ENCODE results near the gene BMPER.
A peak's percentile ranks its signal among the peaks of the same experiment; 100 is the strongest.

DNA sequence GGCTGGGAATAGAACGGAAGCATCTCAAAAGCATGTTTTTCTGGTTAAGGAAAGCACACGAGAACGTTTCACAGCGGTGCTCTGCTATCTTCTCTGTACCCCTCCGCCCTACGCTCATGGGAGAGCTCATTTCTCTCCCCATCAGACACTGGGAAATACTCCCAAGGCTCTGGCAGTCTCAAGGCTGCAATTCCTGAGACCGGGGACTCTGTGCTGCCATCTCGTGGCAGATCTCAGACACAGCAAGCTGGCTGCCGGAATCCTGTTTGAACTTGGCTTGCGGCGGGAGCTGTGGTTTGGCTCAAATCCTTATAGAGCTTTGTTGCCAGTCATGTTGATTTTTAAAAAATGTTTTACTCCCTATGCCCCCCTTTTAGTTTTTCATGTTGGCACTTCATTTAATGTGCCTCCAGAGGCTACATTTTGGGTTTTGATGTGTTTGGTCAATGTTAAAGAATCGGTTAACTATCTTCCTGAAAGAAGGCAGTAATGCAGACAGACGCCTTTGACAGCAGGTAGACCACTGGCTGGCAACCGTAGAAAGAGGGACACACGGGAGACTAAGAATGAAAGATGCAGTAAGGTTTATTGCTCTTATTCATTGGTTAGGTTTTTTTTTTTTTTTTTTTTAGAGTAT, 27.6 kb downstream of the BMPER start:
- TF ChIP-seq, protein P1, sequence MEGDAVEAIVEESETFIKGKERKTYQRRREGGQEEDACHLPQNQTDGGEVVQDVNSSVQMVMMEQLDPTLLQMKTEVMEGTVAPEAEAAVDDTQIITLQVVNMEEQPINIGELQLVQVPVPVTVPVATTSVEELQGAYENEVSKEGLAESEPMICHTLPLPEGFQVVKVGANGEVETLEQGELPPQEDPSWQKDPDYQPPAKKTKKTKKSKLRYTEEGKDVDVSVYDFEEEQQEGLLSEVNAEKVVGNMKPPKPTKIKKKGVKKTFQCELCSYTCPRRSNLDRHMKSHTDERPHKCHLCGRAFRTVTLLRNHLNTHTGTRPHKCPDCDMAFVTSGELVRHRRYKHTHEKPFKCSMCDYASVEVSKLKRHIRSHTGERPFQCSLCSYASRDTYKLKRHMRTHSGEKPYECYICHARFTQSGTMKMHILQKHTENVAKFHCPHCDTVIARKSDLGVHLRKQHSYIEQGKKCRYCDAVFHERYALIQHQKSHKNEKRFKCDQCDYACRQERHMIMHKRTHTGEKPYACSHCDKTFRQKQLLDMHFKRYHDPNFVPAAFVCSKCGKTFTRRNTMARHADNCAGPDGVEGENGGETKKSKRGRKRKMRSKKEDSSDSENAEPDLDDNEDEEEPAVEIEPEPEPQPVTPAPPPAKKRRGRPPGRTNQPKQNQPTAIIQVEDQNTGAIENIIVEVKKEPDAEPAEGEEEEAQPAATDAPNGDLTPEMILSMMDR (IDR thresholded peaks at IDR 0.05), result peak; percentile 85 to 95 (median 94)
- TF ChIP-seq POLR2A (IDR thresholded peaks at IDR 0.05), result no peak

Data from testis (tissue), 2 donors.